IMR-90 (cell line): ENCODE results near the gene PTPRN2. TPM values are rescaled to one million over a fixed set of nuclear protein-coding genes. Genes with fewer than 3 reads are reported as not detected.

Experiments
- ATAC-seq: fragments of 200-7000 bp; cut with Tn5 transposase; 2 replicates; pipeline ENCODE4 v1.9.1; 2020; ENCODE audit warnings: low read depth, mild to moderate bottlenecking, moderate library complexity
- BruUV-seq: library from RNA; stranded (reverse); fragments of 400-500 nt; replicated peaks from 2 replicates; lab custom pipeline; 2021; lab: Mats Ljungman, UMichigan
- CTCF ChIA-PET: fragments of 300-600 bp; formaldehyde crosslinking; extraction: SDS; loops from one replicate; lab custom pipeline; 2021; ENCODE audit warnings: antibody characterized with exemption; lab: Yijun Ruan, JAX
- POLR2A ChIA-PET: fragments of 300-600 bp; sonication (Branson Sonifier 250); formaldehyde crosslinking; loops from one replicate; lab custom pipeline; 2022; ENCODE audit warnings: antibody characterized with exemption; ENCODE audit not compliant: unreplicated experiment; lab: Charles Lee
- DNase-seq: peaks from one replicate; pipeline ENCODE4 v3.0.0; 2013
- H2AFZ ChIP-seq: replicated peaks from 2 replicates; pipeline ENCODE3; 2013; ENCODE audit warnings: low read length, mild to moderate bottlenecking; ENCODE audit not compliant: poor library complexity
- H2AK5ac ChIP-seq: 2 replicates; pipeline ENCODE4 v1.6.1; 2013; ENCODE audit warnings: low read depth, low read length, inconsistent platforms
- H2AK9ac ChIP-seq: replicated peaks from 2 replicates; pipeline ENCODE3; 2013; ENCODE audit warnings: mild to moderate bottlenecking, low read depth, low read length, moderate library complexity; ENCODE audit not compliant: poor library complexity
- H2BK120ac ChIP-seq: 2 replicates; pipeline ENCODE4 v1.6.1; 2013; ENCODE audit warnings: low read depth, low read length, inconsistent platforms
- H2BK15ac ChIP-seq: 3 replicates; pipeline ENCODE4 v1.6.1; 2013; ENCODE audit warnings: low read depth, low read length, inconsistent platforms
- H2BK20ac ChIP-seq: 2 replicates; pipeline ENCODE4 v1.6.1; 2013; ENCODE audit warnings: low read depth, mild to moderate bottlenecking, inconsistent platforms, low read length, moderate library complexity
- H2BK5ac ChIP-seq: 2 replicates; pipeline ENCODE4 v1.6.1; 2013; ENCODE audit warnings: mild to moderate bottlenecking, low read depth, low read length, inconsistent platforms; ENCODE audit not compliant: poor library complexity, severe bottlenecking
- H3K14ac ChIP-seq: replicated peaks from 2 replicates; pipeline ENCODE4 v1.6.1; 2013; ENCODE audit warnings: low read depth, low read length, inconsistent platforms
- H3K18ac ChIP-seq: 2 replicates; pipeline ENCODE4 v1.6.1; 2013; ENCODE audit warnings: low read depth, low read length, control low read depth
- H3K23ac ChIP-seq: 2 replicates; pipeline ENCODE4 v1.6.1; 2013; ENCODE audit warnings: low read depth, low read length, inconsistent platforms
- H3K27ac ChIP-seq: 2 replicates; pipeline ENCODE4 v1.5.1; 2013; ENCODE audit warnings: mild to moderate bottlenecking, control low read depth, low read length; ENCODE audit not compliant: insufficient read depth
- H3K27me3 ChIP-seq: 2 replicates; pipeline ENCODE4 v1.6.1; 2013; ENCODE audit warnings: low read length; ENCODE audit not compliant: control insufficient read depth, insufficient read depth
- H3K36me3 ChIP-seq: 2 replicates; pipeline ENCODE4 v1.6.1; 2013; ENCODE audit warnings: low read length, mixed read lengths; ENCODE audit not compliant: control insufficient read depth, insufficient read depth
- H3K4ac ChIP-seq: 2 replicates; pipeline ENCODE4 v1.6.1; 2013; ENCODE audit warnings: low read depth, low read length, inconsistent platforms
- H3K4me1 ChIP-seq: 2 replicates; pipeline ENCODE4 v1.6.1; 2013; ENCODE audit warnings: low read length, mixed read lengths; ENCODE audit not compliant: control insufficient read depth, insufficient read depth
- H3K4me2 ChIP-seq: 2 replicates; pipeline ENCODE4 v1.6.1; 2013; ENCODE audit warnings: low read depth, mild to moderate bottlenecking, control low read depth, low read length, moderate library complexity
- H3K4me3 ChIP-seq: 2 replicates; pipeline ENCODE4 v1.5.1; 2013; ENCODE audit warnings: low read depth, mild to moderate bottlenecking, control low read depth, low read length, moderate library complexity; ENCODE audit not compliant: insufficient read depth
- H3K56ac ChIP-seq: 2 replicates; pipeline ENCODE4 v1.6.1; 2013; ENCODE audit warnings: low read length, inconsistent platforms; ENCODE audit not compliant: insufficient read depth; ENCODE audit errors: extremely low read depth
- H3K79me1 ChIP-seq, 2 experiments: 2 replicates each; pipeline ENCODE4 v1.6.1; 2013; ENCODE audit warnings: low read length in 2 of 2, inconsistent platforms in 1 of 2, low read depth in 1 of 2
- H3K9ac ChIP-seq: 2 replicates; pipeline ENCODE4 v1.6.1; 2013; ENCODE audit warnings: low read depth, low read length, control low read depth
- H3K9me1 ChIP-seq: 2 replicates; pipeline ENCODE4 v1.6.1; 2013; ENCODE audit warnings: low read length, inconsistent platforms; ENCODE audit not compliant: insufficient read depth
- H3K9me3 ChIP-seq: 2 replicates; pipeline ENCODE4 v1.6.1; 2013; ENCODE audit warnings: low read length; ENCODE audit not compliant: control insufficient read depth, insufficient read depth
- H4K20me1 ChIP-seq: 2 replicates; pipeline ENCODE4 v1.6.1; 2013; ENCODE audit warnings: low read length, inconsistent platforms; ENCODE audit not compliant: insufficient read depth
- H4K5ac ChIP-seq: 2 replicates; pipeline ENCODE4 v1.6.1; 2013; ENCODE audit warnings: mild to moderate bottlenecking, low read depth, low read length, control low read depth
- H4K8ac ChIP-seq, 2 experiments: 2 replicates each; pipeline ENCODE4 v1.6.1; 2013; ENCODE audit warnings: low read depth in 2 of 2, low read length in 2 of 2, control low read depth in 1 of 2, inconsistent platforms in 1 of 2
- H4K91ac ChIP-seq: 2 replicates; pipeline ENCODE4 v1.6.1; 2013; ENCODE audit warnings: low read depth, low read length, inconsistent platforms; ENCODE audit not compliant: insufficient read depth
- CHD1 ChIP-seq: IDR thresholded peaks from 2 replicates; pipeline ENCODE4 v1.6.1; 2012; ENCODE audit warnings: low read depth, low read length, improper control_type of control experiment
- MAFK ChIP-seq: IDR thresholded peaks from 2 replicates; pipeline ENCODE4 v1.6.1; 2012; ENCODE audit warnings: low read depth, low read length, improper control_type of control experiment
- MAZ ChIP-seq: IDR thresholded peaks from 2 replicates; pipeline ENCODE4 v1.6.1; 2012; ENCODE audit warnings: low read depth, mild to moderate bottlenecking, low read length, improper control_type of control experiment, moderate library complexity, borderline replicate concordance
- MXI1 ChIP-seq: IDR thresholded peaks from 2 replicates; pipeline ENCODE4 v1.6.1; 2012; ENCODE audit warnings: low read depth, mild to moderate bottlenecking, low read length, moderate library complexity, borderline replicate concordance
- NFE2L2 ChIP-seq: fragments of 150-350 bp; IDR thresholded peaks from 2 replicates; pipeline ENCODE4 v1.6.1; 2016; ENCODE audit warnings: low read depth, mild to moderate bottlenecking, low read length
- RAD21 ChIP-seq: IDR thresholded peaks from 2 replicates; pipeline ENCODE4 v1.6.1; 2012; ENCODE audit warnings: low read length, improper control_type of control experiment
- RCOR1 ChIP-seq: IDR thresholded peaks from 2 replicates; pipeline ENCODE4 v1.6.1; 2012; ENCODE audit warnings: mild to moderate bottlenecking, low read length, improper control_type of control experiment; ENCODE audit not compliant: insufficient replicate concordance
- WGBS, 2 experiments: methylation state at CpG; one replicate each; pipeline versions ENCODE4 v1.1.5 to v1.1.7; 2013; ENCODE audit warnings: missing lambda C conversion rate in 2 of 2; ENCODE audit not compliant: insufficient read length in 1 of 2; ENCODE audit errors: extremely low coverage in 2 of 2; 5-methylcytosine and 5-hydroxymethylcytosine counted together
- dilution Hi-C: fragments of 300-500 bp; cut with HindIII; formaldehyde crosslinking; loops from one replicate; pipeline ENCODE4 v1.14.3; 2018; ENCODE audit warnings: low sequenced_read_pairs; ENCODE audit not compliant: unreplicated experiment
- in situ Hi-C: fragments of 300-500 bp; cut with MboI; formaldehyde crosslinking; loops from 3 replicates; pipeline ENCODE4 v1.14.3; 2019; ENCODE audit warnings: low sequenced_read_pairs, inconsistent platforms, mixed read lengths
- intact Hi-C: fragments of 100-400 bp; cut with micrococcal nuclease; formaldehyde crosslinking; loops from 2 replicates; pipeline ENCODE4 v1.10.0; 2022
- polyA plus RNA-seq, 3 experiments: library from polyadenylated mRNA; depleted of rRNA; stranded (reverse); fragments of >200 nt; gene quantifications; 2 replicates each; pipeline ENCODE4 v1.2.3, GENCODE V29; 2012; ENCODE audit warnings: low replicate concordance in 1 of 3
- total RNA-seq: library from RNA; depleted of rRNA; stranded (reverse); fragments of >200 nt; gene quantifications from 2 replicates; pipeline ENCODE4 v1.2.3, GENCODE V29; 2012
- TF ChIP-seq, protein P1 (sequence below): conservative IDR thresholded peaks from 2 replicates; pipeline ENCODE4 v1.5.1; 2012; ENCODE audit warnings: mild to moderate bottlenecking, low read depth, low read length, improper control_type of control experiment
- TF ChIP-seq, protein P2 (sequence below): fragments of 150-350 bp; IDR thresholded peaks from 2 replicates; pipeline ENCODE4 v1.6.1; 2016; ENCODE audit warnings: low read depth, mild to moderate bottlenecking, low read length, moderate library complexity, borderline replicate concordance

Gene PTPRN2
- total and polyA plus RNA-seq, 2 of the 4 experiments (the other 2 are of a cell fraction): 0.03 TPM; not detected in 1

GRCh38 chr7:158279539-158280447 lies 307.8 kb downstream of the PTPRN2 start:
- in situ Hi-C loops: no loop called here
- Histone ChIP-seq H3K9ac (no peak overlapping the region), H2BK20ac (no peak overlapping the region), H3K9me3 (peaks cover 68% of the 10 kb centered on the region), H3K27me3 (no peaks in the 10 kb centered on the region), H3K4me1 (no peaks in the 10 kb centered on the region), H3K9me1 (no peaks in the 10 kb centered on the region), H4K5ac (no peak overlapping the region), H2BK15ac (no peak overlapping the region), H3K56ac (no peak overlapping the region), H3K4ac (no peak overlapping the region), H3K14ac (no peak overlapping the region), H3K36me3 (no peaks in the 10 kb centered on the region), H2AK9ac (no peak overlapping the region), H4K91ac (no peak overlapping the region), H3K4me3 (no peak overlapping the region), H2AFZ (no peak overlapping the region), H4K8ac (no peak overlapping the region), H4K20me1 (no peaks in the 10 kb centered on the region), H3K18ac (no peak overlapping the region), H3K27ac (no peak overlapping the region), H3K4me2 (no peak overlapping the region), H2BK120ac (no peak overlapping the region), H2BK5ac (no peak overlapping the region), H2AK5ac (no peak overlapping the region), H3K23ac (no peak overlapping the region), H3K79me1 (no peaks in the 10 kb centered on the region)
- BruUV-seq: no TSS peak
- intact Hi-C loops: no loop called here
- DNase-seq (no peak), ATAC-seq (no peak)
- TF ChIP-seq RCOR1 (no peak), CHD1 (no peak), MAZ (no peak), NFE2L2 (no peak), RAD21 (no peak), MAFK (no peak), MXI1 (no peak)
- TF ChIP-seq, protein P1, sequence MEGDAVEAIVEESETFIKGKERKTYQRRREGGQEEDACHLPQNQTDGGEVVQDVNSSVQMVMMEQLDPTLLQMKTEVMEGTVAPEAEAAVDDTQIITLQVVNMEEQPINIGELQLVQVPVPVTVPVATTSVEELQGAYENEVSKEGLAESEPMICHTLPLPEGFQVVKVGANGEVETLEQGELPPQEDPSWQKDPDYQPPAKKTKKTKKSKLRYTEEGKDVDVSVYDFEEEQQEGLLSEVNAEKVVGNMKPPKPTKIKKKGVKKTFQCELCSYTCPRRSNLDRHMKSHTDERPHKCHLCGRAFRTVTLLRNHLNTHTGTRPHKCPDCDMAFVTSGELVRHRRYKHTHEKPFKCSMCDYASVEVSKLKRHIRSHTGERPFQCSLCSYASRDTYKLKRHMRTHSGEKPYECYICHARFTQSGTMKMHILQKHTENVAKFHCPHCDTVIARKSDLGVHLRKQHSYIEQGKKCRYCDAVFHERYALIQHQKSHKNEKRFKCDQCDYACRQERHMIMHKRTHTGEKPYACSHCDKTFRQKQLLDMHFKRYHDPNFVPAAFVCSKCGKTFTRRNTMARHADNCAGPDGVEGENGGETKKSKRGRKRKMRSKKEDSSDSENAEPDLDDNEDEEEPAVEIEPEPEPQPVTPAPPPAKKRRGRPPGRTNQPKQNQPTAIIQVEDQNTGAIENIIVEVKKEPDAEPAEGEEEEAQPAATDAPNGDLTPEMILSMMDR: no peak
- TF ChIP-seq, protein P2, sequence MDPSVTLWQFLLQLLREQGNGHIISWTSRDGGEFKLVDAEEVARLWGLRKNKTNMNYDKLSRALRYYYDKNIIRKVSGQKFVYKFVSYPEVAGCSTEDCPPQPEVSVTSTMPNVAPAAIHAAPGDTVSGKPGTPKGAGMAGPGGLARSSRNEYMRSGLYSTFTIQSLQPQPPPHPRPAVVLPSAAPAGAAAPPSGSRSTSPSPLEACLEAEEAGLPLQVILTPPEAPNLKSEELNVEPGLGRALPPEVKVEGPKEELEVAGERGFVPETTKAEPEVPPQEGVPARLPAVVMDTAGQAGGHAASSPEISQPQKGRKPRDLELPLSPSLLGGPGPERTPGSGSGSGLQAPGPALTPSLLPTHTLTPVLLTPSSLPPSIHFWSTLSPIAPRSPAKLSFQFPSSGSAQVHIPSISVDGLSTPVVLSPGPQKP: no peak
- ChIA-PET POLR2A (no interaction called here), CTCF (no interaction called here)
- dilution Hi-C loops: no loop called here
- 81% methylated on average over 16 of the region's 53 CpGs; no CpG with 5 or more reads in 1 of the 2 experiments for WGBS, 2 experiments
